Peyer's patch (tissue), 4 donors: ENCODE measurements around the gene C13orf46. TPM values are rescaled to one million over a fixed set of nuclear protein-coding genes. Genes with fewer than 3 reads are reported as not detected.

Source experiments
- DNase-seq, 3 donors: peaks; one replicate each; pipeline ENCODE4 v3.0.0-alpha.2; 2017 to 2019
- H3K27ac ChIP-seq, 4 donors: fragments of 200-600 bp; sonication (generic); one replicate each; pipeline ENCODE4 v1.5.1; 2016 to 2019
- H3K27me3 ChIP-seq, 2 donors: fragments of 200-600 bp; sonication (generic); one replicate each; pipeline ENCODE4 v1.5.1; 2019
- H3K36me3 ChIP-seq, 3 donors: fragments of 200-600 bp; sonication (generic); one replicate each; pipeline ENCODE4 v1.5.1; 2016 to 2019
- H3K4me1 ChIP-seq, 4 donors: fragments of 200-600 bp; sonication (generic); one replicate each; pipeline ENCODE4 v1.5.1; 2016 to 2019
- H3K4me3 ChIP-seq, 4 donors: fragments of 200-600 bp; sonication (generic); 1 replicate in 3 of 4; 2 replicates in 1 of 4; pipeline ENCODE4 v1.5.1; 2016 to 2019; ENCODE audit warnings: mild to moderate bottlenecking in 1 of 4
- H3K9me3 ChIP-seq, 4 donors: fragments of 200-600 bp; sonication (generic); one replicate each; pipeline ENCODE4 v1.5.1; 2016 to 2019; ENCODE audit warnings: mild to moderate bottlenecking in 1 of 4
- POLR2A ChIP-seq, 2 donors: fragments of 450-650 bp; IDR thresholded peaks; one replicate each; pipeline ENCODE4 v1.5.1; 2017; ENCODE audit warnings: antibody characterized with exemption in 2 of 2, mild to moderate bottlenecking in 2 of 2, moderate library complexity in 2 of 2
- total RNA-seq, 4 donors: library from RNA; depleted of rRNA; stranded (reverse); fragments of >200 nt; gene quantifications; one replicate each; pipeline ENCODE4 v1.1.0, GENCODE V29; 2016
- TF ChIP-seq, protein P1 (sequence below), 6 experiments: fragments of 450-650 bp in 4 of 6; fragments of 200-600 bp in 2 of 6; sonication (generic) in 1 of 6; IDR thresholded peaks; one replicate each; pipeline ENCODE4 v1.5.1; 2017 to 2019; ENCODE audit warnings: antibody characterized with exemption in 6 of 6, mild to moderate bottlenecking in 3 of 6, moderate library complexity in 1 of 6

The C13orf46 gene
- total RNA-seq, 4 donors from 2014 or later = 0.35 to 0.83 TPM; not detected in 2

DNA sequence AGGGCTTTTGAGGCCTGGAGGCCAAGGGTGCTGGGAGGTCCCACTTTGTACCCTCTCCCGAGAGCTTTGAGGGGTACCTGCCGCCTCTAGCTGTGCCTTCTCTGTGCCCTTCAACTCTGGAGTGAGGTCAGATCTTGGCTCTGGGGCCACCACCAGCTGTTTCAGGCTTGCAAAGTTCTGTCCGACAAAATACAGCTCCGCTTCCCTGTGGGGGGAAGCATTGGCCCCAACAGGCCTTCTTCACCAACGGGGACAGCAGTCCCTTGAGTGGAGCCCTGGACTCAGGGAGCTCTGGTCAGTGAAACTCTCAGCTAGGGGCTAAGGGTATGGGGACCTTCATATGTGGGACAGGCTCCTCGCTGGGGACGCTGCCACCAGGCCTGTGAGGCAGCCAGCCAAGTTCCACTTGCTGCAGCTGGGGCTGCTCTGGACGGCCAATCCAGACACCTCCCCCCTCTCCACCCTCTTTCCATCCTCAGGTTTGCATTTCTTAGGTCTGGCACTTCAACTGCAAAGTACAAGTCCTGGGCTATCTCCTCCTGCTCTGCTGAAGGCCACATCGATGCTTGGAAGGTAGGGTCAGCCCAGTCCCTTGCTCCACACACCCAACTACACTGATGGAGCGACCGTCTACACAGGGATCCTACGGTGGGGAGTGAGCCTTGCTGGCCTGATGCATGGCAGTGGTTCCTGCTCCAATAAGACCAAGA is 46.8 kb downstream of the C13orf46 start:
- Histone ChIP-seq H3K9me3 (peaks cover 0 to 5% (median 0%) of the 10 kb centered on the region in 4 donors), H3K27ac (peak overlapping the region in 2 of 4 donors; percentile 2 to 41), H3K4me3 (no peak overlapping the region), H3K4me1 (peaks cover 0 to 7% (median 0%) of the 10 kb centered on the region in 4 donors), H3K36me3 (no peaks in the 10 kb centered on the region), H3K27me3 (no peaks in the 10 kb centered on the region)
- peak in 2 of 3 donors; percentile 31 to 45 for DNase-seq
- no peak for TF ChIP-seq POLR2A (IDR thresholded peaks at IDR 0.05)
- TF ChIP-seq, protein P1, sequence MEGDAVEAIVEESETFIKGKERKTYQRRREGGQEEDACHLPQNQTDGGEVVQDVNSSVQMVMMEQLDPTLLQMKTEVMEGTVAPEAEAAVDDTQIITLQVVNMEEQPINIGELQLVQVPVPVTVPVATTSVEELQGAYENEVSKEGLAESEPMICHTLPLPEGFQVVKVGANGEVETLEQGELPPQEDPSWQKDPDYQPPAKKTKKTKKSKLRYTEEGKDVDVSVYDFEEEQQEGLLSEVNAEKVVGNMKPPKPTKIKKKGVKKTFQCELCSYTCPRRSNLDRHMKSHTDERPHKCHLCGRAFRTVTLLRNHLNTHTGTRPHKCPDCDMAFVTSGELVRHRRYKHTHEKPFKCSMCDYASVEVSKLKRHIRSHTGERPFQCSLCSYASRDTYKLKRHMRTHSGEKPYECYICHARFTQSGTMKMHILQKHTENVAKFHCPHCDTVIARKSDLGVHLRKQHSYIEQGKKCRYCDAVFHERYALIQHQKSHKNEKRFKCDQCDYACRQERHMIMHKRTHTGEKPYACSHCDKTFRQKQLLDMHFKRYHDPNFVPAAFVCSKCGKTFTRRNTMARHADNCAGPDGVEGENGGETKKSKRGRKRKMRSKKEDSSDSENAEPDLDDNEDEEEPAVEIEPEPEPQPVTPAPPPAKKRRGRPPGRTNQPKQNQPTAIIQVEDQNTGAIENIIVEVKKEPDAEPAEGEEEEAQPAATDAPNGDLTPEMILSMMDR (IDR thresholded peaks at IDR 0.05) = no peak

DNA sequence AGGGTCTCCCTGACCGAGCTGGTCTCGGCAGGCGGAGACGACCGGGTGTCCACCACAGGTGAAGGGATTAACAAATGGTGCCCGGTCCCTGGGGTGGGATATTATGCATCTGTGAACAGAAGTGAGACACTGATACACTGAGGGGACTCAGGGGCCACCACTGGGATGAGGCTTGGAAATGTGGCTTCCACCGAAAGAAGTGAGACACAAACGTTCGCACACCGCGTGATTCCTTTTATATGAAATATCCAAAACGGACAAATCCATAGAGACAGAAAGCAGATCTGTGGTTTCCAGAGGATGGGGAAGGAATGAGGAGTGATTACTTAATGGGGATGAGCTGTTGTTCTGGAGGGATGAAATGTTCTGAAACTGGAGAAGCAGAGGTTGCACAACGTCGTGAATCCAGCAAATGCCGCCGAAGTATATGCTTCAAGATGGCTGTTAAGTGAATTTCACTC is 47.5 kb downstream of the C13orf46 start:
- Histone ChIP-seq H3K4me3 (no peak overlapping the region), H3K27ac (peak overlapping the region in 1 of 4 donors; percentile 1), H3K9me3 (peaks cover 0 to 7% (median 0%) of the 10 kb centered on the region in 4 donors), H3K4me1 (peaks cover 0 to 7% (median 0%) of the 10 kb centered on the region in 4 donors), H3K36me3 (no peaks in the 10 kb centered on the region), H3K27me3 (no peaks in the 10 kb centered on the region)
- peak in 2 of 3 donors; percentile 39 to 40 for DNase-seq
- TF ChIP-seq, protein P1 (IDR thresholded peaks at IDR 0.05) = no peak
- no peak for TF ChIP-seq POLR2A (IDR thresholded peaks at IDR 0.05)

DNA sequence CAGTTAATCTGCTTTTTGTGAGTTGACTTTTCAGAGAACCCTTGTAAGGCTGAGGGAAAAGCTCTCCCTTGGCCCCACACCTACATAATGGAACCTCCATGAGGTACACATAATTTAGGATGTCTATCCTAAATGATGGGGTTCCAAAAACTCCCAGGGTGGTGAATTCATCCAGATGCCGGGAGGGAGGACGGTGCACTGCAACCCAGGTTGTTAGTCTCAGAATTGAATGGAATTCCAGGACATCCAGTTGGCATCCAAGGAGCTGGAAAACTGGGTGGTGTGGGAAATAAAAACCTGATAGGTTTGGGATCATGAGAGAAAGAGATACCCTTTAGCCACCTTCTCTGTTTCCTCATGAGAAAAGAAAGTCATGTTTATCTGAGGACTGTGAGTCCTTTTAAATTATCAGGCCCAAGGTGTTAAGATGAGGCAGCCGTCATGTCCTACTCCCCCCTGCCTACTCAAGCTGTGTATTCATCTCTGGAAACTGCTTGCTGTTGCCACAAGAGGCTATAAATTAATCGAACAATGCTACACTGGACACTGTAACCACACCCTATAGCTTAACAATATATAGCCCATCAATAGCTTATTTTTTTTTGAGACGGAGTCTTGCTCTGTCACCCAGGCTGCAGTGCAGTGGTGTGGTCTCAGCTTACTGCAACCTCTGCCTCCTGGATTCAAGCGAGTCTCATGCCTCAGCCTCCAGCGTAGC is 49.5 kb downstream of the C13orf46 start:
- Histone ChIP-seq H3K9me3 (peaks cover 0 to 7% (median 0%) of the 10 kb centered on the region in 4 donors), H3K27ac (no peak overlapping the region), H3K36me3 (no peaks in the 10 kb centered on the region), H3K4me1 (peaks cover 0 to 7% (median 0%) of the 10 kb centered on the region in 4 donors), H3K4me3 (no peak overlapping the region), H3K27me3 (no peaks in the 10 kb centered on the region)
- no peak for DNase-seq
- TF ChIP-seq, protein P1 (IDR thresholded peaks at IDR 0.05) = no peak
- TF ChIP-seq POLR2A (IDR thresholded peaks at IDR 0.05) = no peak

DNA sequence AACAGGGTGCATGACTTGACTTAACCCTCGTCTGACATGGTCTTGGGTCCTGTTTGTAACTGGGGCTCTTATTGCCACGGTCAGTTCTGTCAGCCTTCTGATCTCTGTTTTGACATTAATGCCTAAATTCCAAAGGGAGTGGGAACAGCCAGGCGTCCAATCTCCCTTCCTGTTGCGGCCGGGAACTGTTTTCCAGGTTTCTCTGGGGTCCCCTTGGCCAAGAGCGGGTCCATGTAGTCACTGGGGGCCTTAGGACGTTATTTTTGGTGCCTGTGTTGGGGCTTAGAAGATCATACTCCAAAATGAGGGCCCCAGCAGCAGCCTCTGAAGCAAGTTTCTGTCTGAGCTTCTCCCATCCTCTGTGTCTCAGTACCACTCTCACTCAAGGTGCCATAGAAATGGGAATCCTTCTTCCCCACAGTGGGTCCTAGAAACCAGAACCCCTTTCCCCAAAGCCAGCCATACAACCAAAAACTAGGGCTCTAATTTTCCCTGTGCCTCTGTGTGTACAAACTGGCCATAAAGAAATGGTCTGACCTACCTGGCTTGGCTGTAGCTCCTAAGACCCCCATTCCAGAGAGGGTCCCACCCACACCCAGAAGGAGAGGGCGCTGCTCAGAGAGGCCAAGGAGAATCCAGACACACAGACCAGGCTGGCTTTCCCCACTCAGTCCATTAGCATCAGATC is 50.4 kb downstream of the C13orf46 start:
- Histone ChIP-seq H3K4me1 (peaks cover 0 to 7% (median 0%) of the 10 kb centered on the region in 4 donors), H3K27me3 (no peaks in the 10 kb centered on the region), H3K9me3 (peaks cover 0 to 7% (median 0%) of the 10 kb centered on the region in 4 donors), H3K36me3 (no peaks in the 10 kb centered on the region), H3K27ac (no peak overlapping the region), H3K4me3 (no peak overlapping the region)
- no peak for TF ChIP-seq POLR2A (IDR thresholded peaks at IDR 0.05)
- TF ChIP-seq, protein P1 (IDR thresholded peaks at IDR 0.05) = no peak
- no peak for DNase-seq

DNA sequence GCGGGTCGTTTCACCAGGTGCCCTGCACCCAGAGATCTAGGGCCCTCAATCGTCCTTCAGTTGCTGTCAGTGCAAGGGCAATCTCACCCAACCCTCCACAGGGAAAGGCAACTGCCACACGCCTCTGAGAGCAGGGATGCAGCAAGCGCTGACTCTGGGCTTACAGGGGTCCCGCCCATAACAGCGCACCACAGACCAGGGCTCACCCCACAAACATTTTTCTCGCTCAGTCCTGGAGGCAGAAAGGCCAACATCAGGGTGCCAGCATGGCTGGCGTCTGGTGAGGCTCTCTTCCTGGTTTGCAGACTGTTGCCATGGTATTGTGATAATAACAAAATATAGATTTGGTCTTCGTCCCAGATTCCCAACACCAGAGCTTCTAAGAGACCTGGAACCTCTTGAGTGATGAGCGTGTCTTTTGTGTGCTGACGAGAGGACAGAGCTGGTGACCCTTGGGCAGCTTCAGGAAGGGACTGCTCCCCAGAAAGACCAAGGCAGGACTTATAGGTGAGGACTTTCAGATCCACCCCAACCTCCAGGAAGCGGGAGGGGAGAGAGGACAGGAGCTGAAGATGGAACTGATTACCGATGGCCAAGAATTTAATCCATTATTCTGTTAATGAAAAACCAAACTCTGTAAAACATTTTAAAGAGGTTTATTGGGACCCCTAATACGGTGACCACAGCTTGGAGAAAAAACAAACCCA is 51.3 kb downstream of the C13orf46 start:
- TF ChIP-seq POLR2A (IDR thresholded peaks at IDR 0.05) = no peak
- TF ChIP-seq, protein P1 (IDR thresholded peaks at IDR 0.05) = no peak
- H3K4me3 ChIP-seq = no peak overlapping the region
- no peak overlapping the region for H3K27ac ChIP-seq
- H3K4me1 ChIP-seq = peaks cover 0 to 6% (median 0%) of the 10 kb centered on the region in 4 donors
- H3K9me3 ChIP-seq = peaks cover 0 to 7% (median 0%) of the 10 kb centered on the region in 4 donors
- H3K27me3 ChIP-seq = no peaks in the 10 kb centered on the region
- no peaks in the 10 kb centered on the region for H3K36me3 ChIP-seq
- DNase-seq = peak in 1 of 3 donors; percentile 21
